DMS79 treated with DMSO at 0.1 percent for 48 hours (cell line): ENCODE data around the gene ADAM10.
"Not testable (repeated sequence)": the region's sequence is repeated elsewhere in the genome, so short reads cannot be mapped to it uniquely, and the experiment has no call there.

ENCODE experiments used
- DNase-seq: peaks from one replicate; lab custom pipeline; 2025; lab: John Stamatoyannopoulos, UW

ADAM10 gene

DNA sequence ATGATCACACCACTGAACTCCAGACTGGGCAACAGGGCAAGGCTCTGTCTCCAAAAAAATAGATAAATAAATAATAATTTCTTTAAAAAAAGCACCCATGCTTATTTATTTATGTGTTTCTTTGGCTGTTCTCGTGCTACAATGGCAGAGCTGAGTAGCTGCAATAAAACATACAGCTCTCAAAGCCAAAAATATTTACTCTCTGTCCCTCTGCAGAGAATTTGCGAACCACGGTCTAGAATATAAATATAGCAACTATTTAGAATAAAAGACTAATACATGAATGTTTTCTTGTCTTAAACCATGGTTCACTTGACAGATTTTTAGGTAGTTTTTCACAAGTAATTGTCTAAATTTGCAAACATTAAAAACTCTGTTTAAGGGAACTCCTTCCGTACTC is 72.7 kb downstream of the ADAM10 start:
- DNase-seq = no peak

DNA sequence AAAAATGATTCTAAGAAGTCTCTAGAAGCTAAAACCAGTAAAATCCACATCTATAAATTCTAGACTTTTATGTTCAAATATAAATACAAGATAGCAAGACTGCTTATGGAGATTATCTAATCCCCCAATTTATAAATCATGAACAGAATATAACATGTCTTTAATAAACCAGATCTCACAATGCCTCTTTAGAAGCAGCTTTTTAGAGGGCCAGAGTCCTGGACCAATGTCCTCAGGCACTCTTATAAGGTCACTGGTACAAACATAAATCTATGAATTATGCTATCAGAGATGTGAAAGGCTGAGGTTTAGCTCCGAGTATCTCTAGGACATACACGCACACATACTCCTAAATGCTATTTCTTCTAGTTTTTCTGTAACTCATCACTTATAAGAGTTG is 78.3 kb downstream of the ADAM10 start:
- no peak for DNase-seq

DNA sequence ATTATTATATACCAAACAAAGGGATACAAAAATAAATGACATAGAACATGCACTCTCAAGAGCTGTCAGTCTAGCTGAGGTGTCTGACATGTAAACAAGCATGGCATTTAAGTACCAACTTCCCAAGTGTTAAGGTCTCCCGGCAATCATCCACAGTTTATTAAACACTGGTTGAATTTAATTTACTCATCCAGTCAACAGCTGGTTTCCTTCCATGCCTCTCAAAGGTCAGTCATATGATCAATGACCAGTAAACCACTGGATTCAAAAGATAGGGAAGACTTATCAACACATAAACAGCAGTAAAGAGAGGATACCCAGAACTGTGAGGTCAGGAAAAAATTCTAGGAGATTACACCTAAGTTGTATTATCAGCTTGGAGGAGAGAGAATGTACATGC is 80.4 kb downstream of the ADAM10 start:
- DNase-seq = no peak

DNA sequence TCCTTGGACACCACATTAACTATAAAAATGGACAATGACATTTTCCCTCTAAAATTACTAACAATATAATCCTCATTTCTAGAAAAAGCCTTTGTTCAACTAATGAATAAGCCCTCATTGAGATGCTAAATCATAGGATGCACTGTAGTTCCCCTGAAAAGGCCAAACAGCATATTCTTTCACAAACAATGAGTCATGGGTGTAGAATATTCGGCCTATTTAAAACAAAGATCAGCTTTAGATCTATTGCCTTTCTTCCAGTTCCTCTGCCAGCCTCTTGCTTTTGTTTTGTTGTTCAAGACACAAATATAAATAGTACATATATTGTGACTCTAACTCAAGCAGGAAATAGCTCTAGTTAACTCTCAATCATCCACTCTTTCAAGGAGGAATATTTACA is 82.5 kb downstream of the ADAM10 start:
- DNase-seq = no peak

DNA sequence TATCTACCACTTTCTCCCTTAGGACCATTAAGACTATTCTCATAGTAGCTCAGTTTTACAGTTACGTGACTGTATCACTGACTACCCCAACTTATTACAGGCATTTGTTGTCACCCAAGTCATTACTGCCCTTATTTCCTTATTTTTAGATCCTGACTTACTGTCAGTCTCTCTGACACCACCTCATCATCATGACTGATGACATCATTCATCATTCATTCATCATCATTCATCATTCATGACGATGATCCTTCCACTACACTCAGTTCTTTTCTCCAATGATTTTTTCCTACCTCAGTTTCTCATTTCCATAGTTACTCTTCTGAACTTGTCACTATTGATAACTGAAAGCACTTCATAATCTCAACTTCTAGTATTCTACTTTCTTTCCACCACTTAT is 83.8 kb downstream of the ADAM10 start:
- DNase-seq = no peak

DNA sequence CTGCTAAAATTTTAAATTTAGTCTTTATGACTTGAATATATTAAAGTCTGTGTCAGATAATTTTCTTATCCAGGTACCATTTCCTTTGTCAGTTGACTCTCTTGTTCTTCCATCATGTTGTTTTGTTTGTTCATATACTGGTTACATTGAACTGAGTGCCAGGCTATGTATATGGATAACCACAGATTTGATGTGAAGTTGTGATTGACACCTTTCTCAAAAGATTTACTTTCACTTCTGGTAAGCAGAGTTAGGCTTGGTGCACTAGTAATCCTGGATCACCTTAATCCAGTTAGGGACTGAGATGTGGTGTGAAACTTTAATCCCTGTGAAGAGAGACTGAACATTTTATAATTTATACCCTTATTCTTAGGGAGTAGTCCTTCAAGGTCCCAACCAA is 99.4 kb downstream of the ADAM10 start:
- no peak for DNase-seq

DNA sequence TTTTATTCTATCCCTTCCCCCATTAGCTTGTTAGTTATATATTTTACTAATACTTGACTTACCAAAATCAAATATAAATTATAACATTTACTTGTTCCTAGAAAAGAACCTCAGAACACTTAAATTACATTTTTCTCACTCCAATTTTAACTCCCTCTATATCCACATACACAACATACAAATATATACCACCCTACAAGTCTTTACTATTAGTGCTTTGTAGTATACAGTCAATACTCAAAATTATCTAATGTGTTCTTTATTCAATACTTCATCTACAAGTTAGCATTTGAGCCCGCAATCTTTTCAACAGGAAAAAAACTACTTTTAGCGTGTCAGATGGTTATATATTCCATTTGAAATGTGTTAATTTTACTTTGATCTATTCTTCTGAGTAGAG is 100.3 kb downstream of the ADAM10 start:
- no peak for DNase-seq

- DNase-seq = no peak
These were observed 105.5 kb downstream of the ADAM10 start for GRCh38 chr15:58643996-58644395.

- DNase-seq = no peak
These were observed 107.8 kb downstream of the ADAM10 start for GRCh38 chr15:58641660-58642059.

DNA sequence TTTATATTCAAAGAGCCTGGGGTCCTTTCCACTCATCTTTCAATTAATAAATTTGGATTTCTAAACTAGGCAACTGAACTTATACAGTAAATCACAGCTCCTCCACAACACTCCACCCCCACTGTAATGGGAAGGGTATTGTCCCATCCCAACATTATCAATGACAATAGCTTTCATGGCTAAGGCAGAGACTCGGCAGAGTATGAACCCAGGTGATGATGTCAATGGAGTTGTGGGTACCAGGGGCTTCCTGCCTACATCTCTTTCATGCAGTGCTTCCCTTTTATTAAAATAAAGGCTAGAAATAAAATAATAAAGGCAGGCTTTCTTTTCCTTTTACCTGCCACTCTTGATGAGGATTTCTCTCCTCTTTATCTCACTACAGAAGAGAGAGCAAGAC is 109.5 kb downstream of the ADAM10 start:
- DNase-seq = no peak

DNA sequence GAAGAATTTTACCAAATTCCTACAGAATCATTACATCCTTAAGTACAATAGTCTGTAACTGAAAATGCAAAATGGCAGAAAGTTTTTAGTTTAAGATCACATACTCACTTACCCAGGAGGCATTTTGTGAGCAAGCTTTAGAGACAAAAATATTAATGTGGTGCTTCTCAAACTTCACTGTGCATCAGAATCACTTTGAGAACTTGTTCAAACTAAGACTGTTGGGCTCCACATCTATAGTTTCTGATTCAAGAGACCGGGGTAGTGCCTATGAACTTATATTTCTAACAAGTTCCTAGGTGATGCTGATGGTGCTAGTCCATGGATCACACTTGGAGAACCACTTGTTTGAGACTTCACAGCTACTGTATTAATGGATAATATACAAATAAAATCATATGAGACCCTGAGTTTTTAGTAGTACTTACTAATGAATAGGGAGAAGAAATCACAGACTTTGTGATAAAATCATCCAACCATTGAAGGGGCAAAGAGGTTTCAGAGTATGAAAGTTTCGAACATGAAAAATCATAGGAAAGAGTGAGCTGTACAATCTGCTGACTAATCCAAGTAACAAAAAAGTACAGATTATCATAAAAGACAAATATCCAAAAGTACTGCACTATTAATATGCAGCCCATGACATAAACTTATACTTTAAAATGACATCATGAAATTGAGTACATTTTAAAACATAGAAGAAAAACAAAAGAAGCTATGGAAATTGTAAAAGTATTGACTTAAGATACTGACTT is 110.3 kb downstream of the ADAM10 start:
- no peak for DNase-seq

- DNase-seq = no peak
These were observed 116.7 kb downstream of the ADAM10 start for GRCh38 chr15:58632789-58633188.

DNA sequence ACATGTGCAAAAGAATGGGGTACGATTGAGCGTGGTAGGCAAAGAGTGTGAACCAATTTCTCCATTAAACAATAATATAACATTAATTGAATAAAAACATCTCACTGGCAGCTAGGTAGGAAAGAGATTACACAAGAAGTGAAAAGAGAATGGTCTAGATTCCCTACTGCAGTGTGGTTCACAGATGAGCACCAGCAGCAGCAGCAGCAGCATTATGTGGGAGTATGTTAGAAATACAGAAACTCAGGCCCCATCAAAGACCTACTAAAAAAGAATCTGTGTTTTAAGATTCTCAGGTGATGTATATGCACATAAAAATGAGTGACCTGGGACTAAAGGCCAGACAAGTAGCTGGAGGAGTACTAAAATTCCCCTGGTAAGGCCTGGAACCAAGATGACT is 118.2 kb downstream of the ADAM10 start:
- DNase-seq = no peak

DNA sequence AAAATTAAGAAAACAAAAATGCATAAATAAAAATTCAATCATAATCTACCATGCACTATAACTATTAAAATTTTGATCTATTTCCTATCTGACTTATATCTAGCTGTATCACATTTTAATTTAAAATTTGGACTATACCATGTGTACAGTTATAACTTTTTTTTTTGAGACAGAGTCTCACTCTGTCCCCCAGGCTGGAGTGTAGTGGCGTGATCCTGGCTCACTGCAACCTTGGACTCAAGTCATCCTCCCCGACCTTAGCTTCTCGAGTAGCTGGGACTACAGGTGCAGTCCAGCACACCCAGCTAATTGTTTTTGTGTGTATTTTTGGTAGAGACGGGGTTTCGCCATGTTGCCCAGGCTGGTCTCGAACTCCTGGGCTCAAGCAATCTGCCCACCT is 119.9 kb downstream of the ADAM10 start:
- no peak for DNase-seq

GRCh38 chr15:58628206-58628947 is 121.1 kb downstream of the ADAM10 start:
- DNase-seq = no peak

GRCh38 chr15:58627701-58628100 is 121.8 kb downstream of the ADAM10 start:
- no peak for DNase-seq

DNA sequence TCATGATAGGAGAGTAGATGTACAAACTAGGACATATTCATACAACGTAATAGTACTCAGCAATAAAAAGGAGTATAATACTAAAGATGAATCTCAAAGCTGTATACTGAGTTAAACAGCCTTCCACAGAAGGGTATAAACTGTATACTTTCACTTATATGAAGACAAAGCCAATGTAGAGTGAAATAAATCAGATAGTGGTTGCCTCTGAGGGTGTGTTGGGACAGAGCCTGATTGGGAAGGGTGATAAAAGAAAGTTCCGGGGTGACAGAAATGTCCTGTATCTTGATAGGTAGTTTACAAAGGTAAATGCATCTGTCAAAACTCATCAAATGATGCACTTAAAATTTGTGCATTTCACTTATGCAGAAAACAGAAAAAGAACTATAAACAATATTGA is 122.5 kb downstream of the ADAM10 start:
- no peak for DNase-seq

- no peak for DNase-seq
These were observed 123.1 kb downstream of the ADAM10 start for GRCh38 chr15:58626378-58626777.

- no peak for DNase-seq
These were observed 126.6 kb downstream of the ADAM10 start for GRCh38 chr15:58622877-58623276.

GRCh38 chr15:58620268-58620667 is 129.2 kb downstream of the ADAM10 start:
- not testable (repeated sequence) for DNase-seq

DNA sequence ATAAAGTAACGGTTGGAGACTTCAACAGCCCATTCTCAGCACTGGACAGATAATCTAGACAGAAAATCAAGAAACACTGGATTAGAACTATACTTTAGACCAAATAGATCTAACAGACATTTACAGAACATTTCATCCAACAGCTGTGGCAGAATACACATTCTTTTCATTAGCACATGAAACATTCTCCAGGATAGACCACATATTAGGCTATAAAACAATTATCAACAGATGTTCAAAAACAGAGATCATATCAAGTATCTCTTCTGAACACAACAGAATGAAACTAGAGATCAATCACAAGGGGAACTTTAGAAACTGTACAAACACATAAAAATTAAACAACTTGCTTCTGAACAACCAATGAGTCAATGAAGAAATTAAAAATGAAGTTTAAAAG is 133.3 kb downstream of the ADAM10 start:
- DNase-seq = no peak

- DNase-seq = no peak
These were observed 137.5 kb downstream of the ADAM10 start for GRCh38 chr15:58611731-58612676.

GRCh38 chr15:58608711-58609110 is 140.8 kb downstream of the ADAM10 start:
- DNase-seq = no peak
